GM23338 (cell line): ENCODE measurements around the gene SERTAD1. TPM values are rescaled to one million over a fixed set of nuclear protein-coding genes. Genes with fewer than 3 reads are reported as not detected.

Experiments
- ATAC-seq: fragments of 200-7000 bp; cut with Tn5 transposase; 3 replicates; pipeline ENCODE4 v1.9.1; 2020
- DNase-seq: peaks from one replicate; pipeline ENCODE4 v3.0.0-alpha.2; 2015; ENCODE audit warnings: low spot score
- H2AFZ ChIP-seq: fragments of 200-600 bp; sonication (generic); 2 replicates; pipeline ENCODE4 v1.8.0; 2016; ENCODE audit warnings: antibody characterized with exemption, mild to moderate bottlenecking, moderate library complexity
- H3F3A ChIP-seq: fragments of 200-600 bp; sonication (generic); replicated peaks from 2 replicates; pipeline ENCODE4 v1.8.0; 2017; ENCODE audit warnings: antibody characterized with exemption, mixed run types, low read depth
- H3K27ac ChIP-seq: fragments of 200-600 bp; sonication (generic); 2 replicates; pipeline ENCODE4 v1.6.1; 2016; ENCODE audit warnings: low read depth
- H3K27me3 ChIP-seq: fragments of 200-600 bp; sonication (generic); 2 replicates; pipeline ENCODE4 v1.8.0; 2016; ENCODE audit warnings: mild to moderate bottlenecking, mixed run types, moderate library complexity; ENCODE audit not compliant: insufficient read depth
- H3K36me3 ChIP-seq: fragments of 200-600 bp; sonication (generic); 2 replicates; pipeline ENCODE4 v1.8.0; 2016; ENCODE audit warnings: mild to moderate bottlenecking; ENCODE audit not compliant: insufficient read depth
- H3K4me1 ChIP-seq: fragments of 200-600 bp; sonication (generic); 2 replicates; pipeline ENCODE4 v1.8.0; 2016; ENCODE audit warnings: mild to moderate bottlenecking, moderate library complexity; ENCODE audit not compliant: insufficient read depth
- H3K4me2 ChIP-seq: fragments of 200-600 bp; sonication (generic); 2 replicates; pipeline ENCODE4 v1.7.1; 2017; ENCODE audit warnings: mixed run types
- H3K4me3 ChIP-seq: fragments of 200-600 bp; sonication (generic); 2 replicates; pipeline ENCODE4 v1.6.1; 2016; ENCODE audit warnings: mixed run types
- H3K79me2 ChIP-seq: fragments of 200-600 bp; sonication (generic); replicated peaks from 2 replicates; pipeline ENCODE4 v1.8.0; 2017; ENCODE audit warnings: mild to moderate bottlenecking; ENCODE audit not compliant: insufficient read depth
- H3K9me2 ChIP-seq: fragments of 200-600 bp; sonication (generic); 2 replicates; pipeline ENCODE4 v1.8.0; 2017; ENCODE audit not compliant: insufficient read depth
- H4K20me1 ChIP-seq: fragments of 200-600 bp; sonication (generic); replicated peaks from 2 replicates; pipeline ENCODE4 v1.8.0; 2017; ENCODE audit warnings: mild to moderate bottlenecking; ENCODE audit not compliant: insufficient read depth
- H3K27ac Mint-ChIP-seq: 2 replicates; pipeline ENCODE4 v1.8.0; 2020; ENCODE audit warnings: inconsistent platforms, mild to moderate bottlenecking, moderate library complexity, mixed read lengths
- H3K27me3 Mint-ChIP-seq: 3 replicates; pipeline ENCODE4 v1.8.0; 2022; ENCODE audit warnings: low read depth, mild to moderate bottlenecking, moderate library complexity, mixed read lengths, inconsistent platforms; ENCODE audit not compliant: insufficient read depth, poor library complexity
- H3K36me3 Mint-ChIP-seq: 3 replicates; pipeline ENCODE4 v1.8.0; 2021; ENCODE audit warnings: low read depth, mild to moderate bottlenecking, inconsistent platforms, moderate library complexity, mixed read lengths
- H3K4me1 Mint-ChIP-seq: 3 replicates; pipeline ENCODE4 v1.8.0; 2020; ENCODE audit warnings: mild to moderate bottlenecking, inconsistent platforms, mixed read lengths
- H3K4me3 Mint-ChIP-seq: 3 replicates; pipeline ENCODE4 v1.8.0; 2021; ENCODE audit warnings: moderate library complexity, mild to moderate bottlenecking, inconsistent platforms, mixed read lengths
- H3K9me3 Mint-ChIP-seq: 3 replicates; pipeline ENCODE4 v1.8.0; 2020; ENCODE audit warnings: moderate library complexity, mild to moderate bottlenecking, inconsistent platforms, mixed read lengths
- CREB1 ChIP-seq: fragments of 250-450 bp; sonication (Bioruptor Pico); IDR thresholded peaks from 2 replicates; pipeline ENCODE4 v1.5.0; 2020; ENCODE audit warnings: low read depth, mild to moderate bottlenecking, moderate library complexity
- NANOG ChIP-seq: IDR thresholded peaks from 2 replicates; pipeline ENCODE4 v1.6.1; 2016; ENCODE audit warnings: antibody characterized with exemption, borderline replicate concordance
- POLR2AphosphoS5 ChIP-seq: IDR thresholded peaks from 2 replicates; pipeline ENCODE4 v1.6.1; 2016; ENCODE audit warnings: antibody characterized with exemption, low read depth
- ZNF331 ChIP-seq: fragments of 250-450 bp; sonication (Bioruptor Pico); IDR thresholded peaks from 2 replicates; pipeline ENCODE4 v1.5.0; 2020; ENCODE audit warnings: low read depth, mild to moderate bottlenecking, moderate library complexity
- ZNF462 ChIP-seq: fragments of 250-450 bp; sonication (Bioruptor Pico); IDR thresholded peaks from 2 replicates; pipeline ENCODE4 v1.5.0; 2020; ENCODE audit warnings: mild to moderate bottlenecking, moderate library complexity
- polyA plus RNA-seq: library from polyadenylated mRNA; unstranded; fragments of >200 nt; fragmentation: Nextera tagmentation; extraction: Ambion mirVana; gene quantifications from 2 replicates; pipeline ENCODE4 v1.2.1, GENCODE V29; 2016
- total RNA-seq: library from RNA; depleted of rRNA; stranded (reverse); fragments of >200 nt; shearing (Covaris generic); gene quantifications from 2 replicates; pipeline ENCODE4 v1.2.3, GENCODE V29; 2014
- TF ChIP-seq, protein P1 (sequence below): IDR thresholded peaks from one replicate; pipeline ENCODE4 v1.6.1; 2018; ENCODE audit warnings: antibody characterized with exemption; ENCODE audit not compliant: unreplicated experiment

The SERTAD1 gene
- total and polyA plus RNA-seq, 2 experiments from 2014 or later, result 4.6 to 9.1 TPM

GRCh38 chr19:40403262-40403984 is 22.4 kb downstream of the SERTAD1 start:
- H3K4me3 ChIP-seq, result peak overlapping the region; percentile 79

More at GRCh38 chr19:40403262-40403984, 22.4 kb downstream of the SERTAD1 start:
- Histone ChIP-seq H3K9me2 (no peaks in the 10 kb centered on the region), H3K79me2 (no peaks in the 10 kb centered on the region), H2AFZ (peak overlapping the region; percentile 94), H3K4me1 (peaks cover 6% of the 10 kb centered on the region; the same call in 1 of the 2 replicates), H3K27ac (no peak overlapping the region), H3F3A (peaks cover 8% of the 10 kb centered on the region), H3K4me2 (peak overlapping the region; percentile 93), H4K20me1 (no peaks in the 10 kb centered on the region), H3K27me3 (peaks cover 8% of the 10 kb centered on the region), H3K36me3 (no peaks in the 10 kb centered on the region)
- DNase-seq (peak; percentile 99), ATAC-seq (peak; percentile 75)
- Mint-ChIP-seq H3K9me3 (no peaks in the 10 kb centered on the region; the same call in 1 of the 3 replicates), H3K4me1 (peaks cover 23% of the 10 kb centered on the region), H3K36me3 (peaks cover 2% of the 10 kb centered on the region; the same call in 1 of the 3 replicates), H3K4me3 (peak overlapping the region; percentile 80), H3K27me3 (peaks cover 16% of the 10 kb centered on the region), H3K27ac (no peak overlapping the region)
- TF ChIP-seq NANOG, result no peak
- peak; percentile 34; the same call in 1 of the 2 replicates for TF ChIP-seq CREB1 (CRISPR knock-in tag)
- TF ChIP-seq, protein P1, sequence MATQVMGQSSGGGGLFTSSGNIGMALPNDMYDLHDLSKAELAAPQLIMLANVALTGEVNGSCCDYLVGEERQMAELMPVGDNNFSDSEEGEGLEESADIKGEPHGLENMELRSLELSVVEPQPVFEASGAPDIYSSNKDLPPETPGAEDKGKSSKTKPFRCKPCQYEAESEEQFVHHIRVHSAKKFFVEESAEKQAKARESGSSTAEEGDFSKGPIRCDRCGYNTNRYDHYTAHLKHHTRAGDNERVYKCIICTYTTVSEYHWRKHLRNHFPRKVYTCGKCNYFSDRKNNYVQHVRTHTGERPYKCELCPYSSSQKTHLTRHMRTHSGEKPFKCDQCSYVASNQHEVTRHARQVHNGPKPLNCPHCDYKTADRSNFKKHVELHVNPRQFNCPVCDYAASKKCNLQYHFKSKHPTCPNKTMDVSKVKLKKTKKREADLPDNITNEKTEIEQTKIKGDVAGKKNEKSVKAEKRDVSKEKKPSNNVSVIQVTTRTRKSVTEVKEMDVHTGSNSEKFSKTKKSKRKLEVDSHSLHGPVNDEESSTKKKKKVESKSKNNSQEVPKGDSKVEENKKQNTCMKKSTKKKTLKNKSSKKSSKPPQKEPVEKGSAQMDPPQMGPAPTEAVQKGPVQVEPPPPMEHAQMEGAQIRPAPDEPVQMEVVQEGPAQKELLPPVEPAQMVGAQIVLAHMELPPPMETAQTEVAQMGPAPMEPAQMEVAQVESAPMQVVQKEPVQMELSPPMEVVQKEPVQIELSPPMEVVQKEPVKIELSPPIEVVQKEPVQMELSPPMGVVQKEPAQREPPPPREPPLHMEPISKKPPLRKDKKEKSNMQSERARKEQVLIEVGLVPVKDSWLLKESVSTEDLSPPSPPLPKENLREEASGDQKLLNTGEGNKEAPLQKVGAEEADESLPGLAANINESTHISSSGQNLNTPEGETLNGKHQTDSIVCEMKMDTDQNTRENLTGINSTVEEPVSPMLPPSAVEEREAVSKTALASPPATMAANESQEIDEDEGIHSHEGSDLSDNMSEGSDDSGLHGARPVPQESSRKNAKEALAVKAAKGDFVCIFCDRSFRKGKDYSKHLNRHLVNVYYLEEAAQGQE, result no peak
- no peak for TF ChIP-seq ZNF462 (CRISPR knock-in tag)
- no peak for TF ChIP-seq ZNF331 (CRISPR knock-in tag)
- TF ChIP-seq POLR2AphosphoS5, result peak; percentile 39; the same call in 1 of the 2 replicates
